Stimulated activated CD8-positive, alpha-beta memory T cell treated with anti-CD3 and anti-CD28 coated beads, Interleukin-12 subunit alpha, Interleukin-12 subunit beta, amount 100 ng/mL, for 24 hours (primary cell): ENCODE results near the gene PMEL.
"Not testable (repeated sequence)": the region's sequence is repeated elsewhere in the genome, so short reads cannot be mapped to it uniquely, and the experiment has no call there.

Experiments used
- DNase-seq: peaks from one replicate; pipeline ENCODE4 v3.0.0-alpha.2; 2020; ENCODE audit errors: extremely low read depth

Gene PMEL

GRCh38 chr12:55983232-55983842, 17.5 kb upstream of the PMEL start:
- DNase-seq = no peak

DNA sequence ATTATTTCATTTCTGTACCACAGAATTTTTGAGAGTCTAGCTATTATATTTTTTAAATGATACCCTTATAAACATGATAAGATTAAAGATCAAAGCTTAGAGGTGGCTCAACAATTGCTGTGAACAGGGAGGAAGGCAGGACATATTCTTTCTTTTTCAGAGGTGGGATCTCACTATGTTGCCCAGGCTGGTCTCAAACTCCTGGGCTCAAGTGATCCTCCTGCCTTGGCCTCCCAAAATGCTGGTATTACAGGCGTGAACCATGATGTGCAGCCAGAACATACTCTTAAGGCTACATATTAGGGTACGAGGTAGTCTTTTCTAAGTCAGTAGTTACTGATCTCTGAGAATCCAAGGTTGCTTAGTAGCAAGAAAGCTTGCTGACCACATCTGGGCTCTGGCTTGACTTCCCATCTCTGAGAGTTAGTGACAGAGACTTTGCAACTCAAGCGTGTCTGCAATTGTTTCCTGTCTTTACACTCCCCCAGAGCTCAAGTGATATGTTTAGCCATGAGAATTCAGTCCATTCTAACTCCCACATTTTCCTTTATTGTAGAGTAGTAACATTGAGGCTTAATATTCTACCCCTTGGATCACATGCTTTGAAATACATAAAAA, 16.6 kb upstream of the PMEL start:
- no peak for DNase-seq

DNA sequence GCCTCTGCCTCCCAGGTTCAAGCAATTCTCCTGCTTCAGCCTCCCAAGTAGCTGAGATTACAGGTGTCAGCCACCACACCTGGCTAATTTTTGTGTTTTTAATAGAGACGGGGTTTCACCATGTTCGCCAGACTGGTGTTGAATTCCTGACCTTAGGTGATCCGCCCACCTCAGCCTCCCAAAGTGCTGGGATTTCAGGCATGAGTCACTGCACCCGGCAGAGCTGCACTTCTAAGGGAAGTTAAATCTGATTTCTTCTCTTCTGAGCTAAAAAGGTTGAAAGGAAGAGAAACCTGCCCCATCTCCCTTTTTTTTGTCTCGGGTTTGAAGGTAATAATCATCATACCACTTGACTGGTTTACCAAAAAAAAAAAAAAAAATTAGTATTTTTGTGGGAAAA, 16.0 kb upstream of the PMEL start:
- not testable (repeated sequence) for DNase-seq

DNA sequence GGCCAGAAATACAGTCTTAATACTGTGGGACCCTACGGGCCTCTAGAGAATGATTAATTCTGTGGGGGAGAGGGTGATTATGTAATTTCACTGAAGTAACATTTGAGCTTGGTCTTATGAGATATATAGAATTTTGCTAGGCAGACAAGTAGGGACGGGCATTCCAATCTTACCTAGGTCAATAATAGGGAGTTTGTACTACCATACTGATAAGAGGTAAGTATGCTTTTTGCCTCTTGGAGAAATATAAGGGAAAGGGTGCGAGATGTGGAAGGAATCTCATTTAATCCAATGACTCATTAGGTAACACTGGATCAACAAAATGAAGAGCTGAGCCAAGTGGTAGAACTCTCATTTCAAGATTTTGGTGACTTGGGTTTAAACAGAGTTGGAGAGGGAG, 13.2 kb upstream of the PMEL start:
- DNase-seq = no peak

DNA sequence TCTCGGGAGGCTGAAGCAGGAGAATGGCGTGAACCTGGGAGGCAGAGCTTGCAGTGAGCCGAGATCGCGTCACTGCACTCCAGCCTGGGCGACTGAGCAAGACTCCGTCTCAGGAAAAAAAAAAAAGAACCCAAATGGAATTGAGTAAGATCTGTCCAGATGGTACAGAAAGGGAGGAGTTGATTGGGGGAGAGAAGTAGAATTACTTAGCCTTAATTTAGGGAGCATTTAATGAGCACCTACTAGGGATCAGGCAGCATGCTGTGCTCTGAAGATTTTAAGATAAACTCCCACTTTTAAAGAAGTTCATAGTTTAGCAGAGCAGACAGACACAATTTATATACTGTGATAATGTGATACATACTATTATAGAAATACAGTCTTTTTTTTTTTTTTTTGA, 12.6 kb upstream of the PMEL start:
- no peak for DNase-seq

DNA sequence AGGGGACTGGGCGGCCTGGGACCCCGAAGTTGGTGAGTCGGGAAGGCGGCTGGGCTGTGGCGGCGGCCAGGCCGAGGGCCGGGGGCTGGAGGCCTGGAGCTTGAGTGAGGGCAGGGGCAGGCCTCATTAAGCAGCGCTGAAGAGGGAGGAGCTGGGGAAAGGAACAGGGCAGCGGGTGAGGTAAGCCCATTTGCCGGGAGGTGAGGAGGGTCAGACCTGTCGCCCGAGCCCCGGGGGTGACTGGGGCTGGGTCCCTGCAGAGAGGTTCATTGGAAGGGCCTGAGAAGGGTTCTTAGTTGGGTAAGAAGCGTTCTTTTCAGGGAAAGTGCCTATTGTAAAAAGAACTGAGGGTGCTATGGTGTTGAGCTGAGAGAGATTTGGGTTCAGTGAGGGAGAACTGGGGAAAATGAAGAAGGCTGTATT, 8.5 kb upstream of the PMEL start:
- no peak for DNase-seq

DNA sequence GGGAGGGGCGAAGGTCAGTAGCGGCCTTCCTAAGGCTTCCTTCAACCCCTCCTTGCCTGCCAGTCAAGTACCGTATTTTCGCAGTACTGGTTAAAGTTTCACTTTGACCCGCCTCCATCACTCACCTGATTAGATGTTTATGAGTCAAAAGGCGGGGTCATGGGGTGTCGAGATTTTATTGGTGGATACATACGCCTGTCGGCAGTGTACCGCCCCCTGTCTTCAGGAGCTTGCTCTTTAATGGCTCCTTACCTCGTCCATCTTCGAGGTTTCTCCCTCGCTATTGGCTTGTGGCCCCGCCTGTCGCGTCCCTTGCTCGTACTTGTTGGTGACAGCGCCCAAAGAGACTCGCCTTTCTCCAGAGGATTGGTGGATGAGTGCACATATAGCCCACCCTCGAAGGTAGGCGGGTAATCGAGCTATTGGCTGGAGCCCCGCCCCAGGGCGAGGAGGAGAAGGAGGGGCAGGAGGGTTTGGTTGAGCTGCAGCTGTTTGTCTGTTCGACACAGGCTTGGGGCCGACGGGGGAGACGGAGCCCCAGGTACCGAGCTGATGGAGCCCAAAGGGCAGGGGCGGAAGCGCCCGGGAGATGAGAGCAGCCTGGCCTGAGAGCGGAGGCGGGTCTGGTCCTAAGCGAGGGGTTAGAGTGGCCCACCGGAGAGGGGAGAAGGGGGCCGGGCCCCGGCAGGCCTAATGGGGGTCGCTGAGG, 7.9 kb upstream of the PMEL start, which contains the start of gene RAB5B:
Gene RAB5B (plus strand): TSS at position 480 of the 709 bp plus-strand sequence. CDS start 12,883 bp downstream, outside the sequence.
- peak; percentile 94 for DNase-seq

GRCh38 chr12:55972911-55973598, 7.2 kb upstream of the PMEL start:
- no peak for DNase-seq

GRCh38 chr12:55972456-55972855, 6.6 kb upstream of the PMEL start:
- no peak for DNase-seq

DNA sequence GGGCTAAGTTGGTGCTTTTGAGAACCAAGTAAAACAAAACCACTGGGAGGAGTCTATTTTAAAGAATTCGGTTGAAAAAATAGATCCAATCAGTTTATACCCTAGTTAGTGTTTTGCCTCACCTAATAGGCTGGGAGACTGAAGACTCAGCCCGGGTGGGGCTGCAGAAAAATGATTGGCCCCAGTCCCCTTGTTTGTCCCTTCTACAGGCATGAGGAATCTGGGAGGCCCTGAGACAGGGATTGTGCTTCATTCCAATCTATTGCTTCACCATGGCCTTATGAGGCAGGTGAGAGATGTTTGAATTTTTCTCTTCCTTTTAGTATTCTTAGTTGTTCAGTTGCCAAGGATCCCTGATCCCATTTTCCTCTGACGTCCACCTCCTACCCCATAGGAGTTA, 6.2 kb upstream of the PMEL start:
- no peak for DNase-seq

DNA sequence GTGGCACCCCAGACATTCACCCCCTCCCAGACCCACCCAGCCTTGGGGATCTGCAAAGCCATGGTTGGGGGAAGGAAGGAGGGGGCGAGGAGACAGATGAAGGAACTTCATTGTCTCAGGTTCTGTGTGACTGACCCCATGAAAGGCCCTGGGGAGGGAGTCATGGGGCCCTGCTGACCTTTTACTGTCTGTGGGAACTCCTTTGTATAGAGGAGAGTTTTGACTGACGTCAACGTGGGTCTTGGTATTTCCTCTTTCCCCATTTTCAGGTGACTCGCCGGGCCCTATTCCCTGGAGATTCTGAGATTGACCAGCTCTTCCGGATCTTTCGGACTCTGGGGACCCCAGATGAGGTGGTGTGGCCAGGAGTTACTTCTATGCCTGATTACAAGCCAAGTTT, 4.9 kb upstream of the PMEL start:
- DNase-seq = no peak

GRCh38 chr12:55969356-55969755, 3.5 kb upstream of the PMEL start:
- DNase-seq = no peak

- DNase-seq = peak; percentile 75
Measured at GRCh38 chr12:55966408-55967281, 803 bp upstream of the PMEL start, which contains the start of gene CDK2. Gene CDK2 (plus strand): TSS chr12:55966830. CDS start chr12:55967009, 179 bp downstream.

GRCh38 chr12:55965240-55965639, 602 bp downstream of the PMEL start:
- DNase-seq = no peak

- no peak for DNase-seq
Measured at GRCh38 chr12:55963760-55964159, 2.1 kb downstream of the PMEL start.

DNA sequence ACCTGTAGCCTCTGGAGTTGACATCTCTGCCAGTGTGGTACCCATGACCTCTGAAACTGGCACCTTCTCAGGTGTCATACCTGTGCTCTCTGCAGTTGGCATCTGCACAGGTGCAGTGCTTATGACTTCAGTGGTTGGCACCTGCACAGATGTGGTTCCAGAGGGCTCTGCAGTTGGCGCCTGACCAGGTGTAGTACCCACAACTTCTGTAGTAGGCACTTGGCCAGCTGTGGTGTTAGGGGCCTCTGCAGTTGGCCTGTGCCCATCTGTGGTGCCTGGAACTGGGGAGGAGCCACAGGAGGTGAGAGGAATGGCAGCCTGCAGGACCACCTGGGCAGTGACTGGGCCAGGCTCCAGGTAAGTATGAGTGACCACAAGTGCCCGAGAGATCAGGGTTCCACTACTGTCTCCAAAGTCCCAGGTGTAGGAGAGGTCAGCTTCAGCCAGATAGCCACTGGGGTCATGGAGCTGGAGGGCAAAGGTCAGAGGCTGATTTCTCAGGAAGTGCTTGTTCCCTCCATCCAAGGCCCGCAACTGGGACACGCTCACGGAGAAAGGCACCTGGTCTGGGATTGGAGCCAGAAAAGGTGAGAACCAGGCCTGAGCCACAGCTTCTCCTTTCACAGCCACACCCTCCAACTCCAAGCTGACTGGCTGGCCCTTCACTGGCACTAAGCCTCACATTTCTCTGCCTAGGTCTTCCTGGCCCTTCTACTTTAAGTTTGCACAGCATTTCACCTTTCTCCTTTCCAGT, 8.6 kb downstream of the PMEL start:
- DNase-seq = no peak

GRCh38 chr12:55955800-55956508, 9.9 kb downstream of the PMEL start:
- no peak for DNase-seq

DNA sequence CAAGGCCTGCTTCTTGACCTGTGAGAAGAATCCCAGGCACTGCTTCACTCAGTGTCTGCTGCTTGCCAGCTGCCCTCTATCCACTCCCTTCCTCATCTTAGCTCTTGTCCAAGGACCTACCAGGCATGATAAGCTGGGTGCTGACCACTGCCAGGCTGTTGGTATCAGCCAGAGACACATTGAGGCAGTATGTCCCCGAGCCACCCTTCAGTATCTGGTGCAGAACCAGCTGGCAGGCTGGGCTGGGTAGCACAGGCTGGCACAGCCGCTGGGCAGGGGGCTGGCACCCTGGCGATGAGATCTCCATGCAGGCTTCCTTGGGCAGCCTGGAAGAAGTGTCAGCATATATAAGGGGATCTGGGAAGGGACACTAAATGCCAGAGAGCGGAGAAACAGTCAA, 10.5 kb downstream of the PMEL start:
- no peak for DNase-seq

DNA sequence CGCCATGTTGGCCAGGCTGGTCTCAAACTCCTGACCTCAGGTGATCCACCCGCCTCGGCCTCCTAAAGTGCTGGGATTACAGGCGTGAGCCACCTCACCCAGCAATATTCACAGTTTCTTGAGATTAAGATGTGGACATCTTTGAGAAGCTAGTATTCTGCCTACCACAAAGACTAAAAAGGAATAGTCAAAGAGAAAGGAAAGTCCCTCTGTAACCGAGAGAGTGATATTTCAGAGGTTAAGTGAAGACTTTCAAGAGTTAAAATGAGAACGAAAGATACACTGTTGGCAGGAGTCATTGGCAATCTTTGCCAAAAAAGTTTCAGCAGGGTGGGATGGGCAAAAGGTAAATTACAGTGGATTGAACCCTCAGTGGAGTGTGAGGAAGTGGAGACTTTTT, 19.3 kb downstream of the PMEL start:
- DNase-seq = no peak

DNA sequence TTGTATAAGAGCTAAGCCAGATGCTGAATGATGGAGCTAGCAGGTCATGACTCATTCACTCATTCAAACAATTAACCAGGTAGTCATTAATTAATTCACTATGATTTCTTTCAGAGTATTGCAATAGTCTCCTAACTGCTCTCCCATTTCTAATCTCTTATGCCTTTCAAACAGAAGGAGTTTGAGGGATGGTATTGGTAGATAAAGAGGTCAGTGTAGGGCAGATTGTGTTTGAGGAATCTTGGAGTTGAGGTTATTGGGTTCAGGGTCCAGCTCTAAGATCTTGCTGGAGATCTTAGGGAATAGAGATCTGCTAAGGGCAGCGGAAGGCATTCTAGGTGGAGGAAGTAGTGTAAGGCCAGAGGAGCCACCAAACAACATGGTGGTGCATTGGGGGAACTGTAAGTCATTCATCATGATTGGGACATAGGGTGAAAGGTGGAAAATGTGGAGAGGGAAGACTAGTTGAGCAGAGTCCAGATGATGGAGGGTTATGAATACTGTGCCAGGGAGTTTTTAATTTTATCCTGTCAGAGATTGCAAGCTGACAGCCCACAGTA, 23.2 kb downstream of the PMEL start:
- DNase-seq = no peak
